Body of pancreas (tissue), 4 donors: ENCODE data around the gene KCNJ18.
"Not testable (repeated sequence)": the region's sequence is repeated elsewhere in the genome, so short reads cannot be mapped to it uniquely, and the experiment has no call there.

ENCODE experiments used
- CTCF ChIP-seq, 7 experiments: fragments of 450-650 bp in 4 of 7; fragments of 200-600 bp in 3 of 7; sonication (generic) in 3 of 7; IDR thresholded peaks; one replicate each; pipeline ENCODE4 v1.5.1; 2016 to 2019; ENCODE audit warnings: antibody characterized with exemption in 7 of 7
- POLR2A ChIP-seq, 3 donors: fragments of 450-650 bp; IDR thresholded peaks; one replicate each; pipeline ENCODE4 v1.6.1; 2016; ENCODE audit warnings: antibody characterized with exemption in 3 of 3, mild to moderate bottlenecking in 2 of 3

- not testable (repeated sequence) for TF ChIP-seq CTCF, POLR2A (IDR thresholded peaks at IDR 0.05)
Observed at GRCh38 chr17:21652049-21652448, 40.3 kb upstream of the KCNJ18 start.
